Measurements from ENCODE around the gene TCERG1L. TPM values are rescaled to one million over a fixed set of nuclear protein-coding genes. Genes with fewer than 3 reads are reported as not detected.

The TCERG1L gene
- total RNA-seq, 2 donors from 2014 or later: 1.6 to 4.5 TPM

GRCh38 chr10:131316321-131317075 is 5.0 kb upstream of the TCERG1L start:
- H3K27ac Mint-ChIP-seq: no peak overlapping the region
- H3K4me1 Mint-ChIP-seq: peaks cover 24% of the 10 kb centered on the region
- H3K27ac ChIP-seq (ENCODE audit: low read depth, low read length): no peak overlapping the region
- no peak overlapping the region for H3K4me3 Mint-ChIP-seq
- H3K9ac ChIP-seq (ENCODE audit: extremely low read depth, low read length, poor library complexity, severe bottlenecking): no peak overlapping the region
- H3K27me3 ChIP-seq (ENCODE audit: control insufficient read depth, insufficient read depth, low read length, poor library complexity, severe bottlenecking): peaks cover 20% of the 10 kb centered on the region
- H3K4me1 ChIP-seq (ENCODE audit: control insufficient read depth, insufficient read depth, low read length): no peaks in the 10 kb centered on the region
- no peak for DNase-seq
- no peaks in the 10 kb centered on the region for H3K9me3 Mint-ChIP-seq
- no peaks in the 10 kb centered on the region for H3K36me3 ChIP-seq (ENCODE audit: control insufficient read depth, insufficient read depth, low read length)
- TF ChIP-seq CTCF (conservative IDR thresholded peaks at IDR 0.05): no peak
- no peak overlapping the region for H3K4me3 ChIP-seq (ENCODE audit: low read length)
- no peaks in the 10 kb centered on the region for H3K9me3 ChIP-seq (ENCODE audit: control insufficient read depth, low read length)
- no peaks in the 10 kb centered on the region for H3K36me3 Mint-ChIP-seq (ENCODE audit: low read depth)
- H3K27me3 Mint-ChIP-seq (ENCODE audit: insufficient read depth): peaks cover 52% of the 10 kb centered on the region
- WGBS, 2 experiments (ENCODE audit: insufficient coverage in 1 of 2, insufficient read length in 1 of 2): 89 to 95% methylated on average over 13 to 16 of the region's 16 CpGs

- no peak overlapping the region for H3K9ac ChIP-seq (ENCODE audit: extremely low read depth, low read length, poor library complexity, severe bottlenecking)
- WGBS, 2 experiments (ENCODE audit: insufficient coverage in 1 of 2, insufficient read length in 1 of 2): 96 to 100% methylated on average over 2 to 7 of the region's 9 CpGs
- no peak for TF ChIP-seq CTCF (conservative IDR thresholded peaks at IDR 0.05)
- Mint-ChIP-seq H3K4me3 (no peak overlapping the region), H3K9me3 (no peaks in the 10 kb centered on the region), H3K27me3 (ENCODE audit: insufficient read depth) (peaks cover 54% of the 10 kb centered on the region), H3K36me3 (ENCODE audit: low read depth) (no peaks in the 10 kb centered on the region), H3K27ac (no peak overlapping the region), H3K4me1 (peaks cover 28% of the 10 kb centered on the region)
- H3K36me3 ChIP-seq (ENCODE audit: control insufficient read depth, insufficient read depth, low read length): no peaks in the 10 kb centered on the region
- no peak overlapping the region for H3K27ac ChIP-seq (ENCODE audit: low read depth, low read length)
- no peaks in the 10 kb centered on the region for H3K4me1 ChIP-seq (ENCODE audit: control insufficient read depth, insufficient read depth, low read length)
- no peak overlapping the region for H3K4me3 ChIP-seq (ENCODE audit: low read length)
- DNase-seq: no peak
- H3K9me3 ChIP-seq (ENCODE audit: control insufficient read depth, low read length): no peaks in the 10 kb centered on the region
- H3K27me3 ChIP-seq (ENCODE audit: control insufficient read depth, insufficient read depth, low read length, poor library complexity, severe bottlenecking): peaks cover 26% of the 10 kb centered on the region
Measured at GRCh38 chr10:131315344-131315743, 3.8 kb upstream of the TCERG1L start.

GRCh38 chr10:131314799-131315198 is 3.3 kb upstream of the TCERG1L start:
- no peaks in the 10 kb centered on the region for H3K36me3 Mint-ChIP-seq (ENCODE audit: low read depth)
- H3K4me1 Mint-ChIP-seq: peaks cover 29% of the 10 kb centered on the region
- no peak for TF ChIP-seq CTCF (conservative IDR thresholded peaks at IDR 0.05)

More at GRCh38 chr10:131314799-131315198, 3.3 kb upstream of the TCERG1L start:
- Histone ChIP-seq H3K9ac (ENCODE audit: extremely low read depth, low read length, poor library complexity, severe bottlenecking) (no peak overlapping the region), H3K4me3 (ENCODE audit: low read length) (no peak overlapping the region), H3K27me3 (ENCODE audit: control insufficient read depth, insufficient read depth, low read length, poor library complexity, severe bottlenecking) (peaks cover 28% of the 10 kb centered on the region), H3K27ac (ENCODE audit: low read depth, low read length) (no peak overlapping the region), H3K36me3 (ENCODE audit: control insufficient read depth, insufficient read depth, low read length) (no peaks in the 10 kb centered on the region), H3K9me3 (ENCODE audit: control insufficient read depth, low read length) (no peaks in the 10 kb centered on the region), H3K4me1 (ENCODE audit: control insufficient read depth, insufficient read depth, low read length) (no peaks in the 10 kb centered on the region)
- Mint-ChIP-seq H3K4me3 (no peak overlapping the region), H3K27me3 (ENCODE audit: insufficient read depth) (peaks cover 55% of the 10 kb centered on the region), H3K9me3 (no peaks in the 10 kb centered on the region), H3K27ac (no peak overlapping the region)
- DNase-seq: peak; percentile 52
- whole genome bisulfite sequencing, 2 experiments (ENCODE audit: insufficient coverage in 1 of 2, insufficient read length in 1 of 2): 77 to 79% methylated on average over 7 to 10 of the region's 10 CpGs

Data from endodermal cell (in vitro differentiated cells).